Astrocyte of the spinal cord (primary cell): Measurements from ENCODE around the gene RASA1.

Experiments used
- DNase-seq: peaks from one replicate; pipeline ENCODE4 v3.0.0; 2011; ENCODE audit warnings: low read depth, low spot score
- H3K4me3 ChIP-seq: 2 replicates; pipeline ENCODE4 v1.5.1; 2011; ENCODE audit warnings: low read depth, mild to moderate bottlenecking, low read length, moderate library complexity
- CTCF ChIP-seq: IDR thresholded peaks from 2 replicates; pipeline ENCODE4 v1.5.1; 2012; ENCODE audit warnings: low read depth, mild to moderate bottlenecking, low read length, inconsistent platforms
- in situ Hi-C: cut with HindIII; loops from 2 replicates; pipeline ENCODE4 v1.10.0; 2017; ENCODE audit warnings: low sequenced_read_pairs

RASA1 gene

GRCh38 chr5:87403409-87403808, 135.7 kb downstream of the RASA1 start:
- no peak overlapping the region for H3K4me3 ChIP-seq
- no peak for DNase-seq
- in situ Hi-C loops = no loop called here
- no peak for TF ChIP-seq CTCF

GRCh38 chr5:87403899-87404298, 136.2 kb downstream of the RASA1 start:
- H3K4me3 ChIP-seq = no peak overlapping the region
- no peak for DNase-seq
- no peak for TF ChIP-seq CTCF
- in situ Hi-C loops = no loop called here

- no peak for TF ChIP-seq CTCF
- H3K4me3 ChIP-seq = no peak overlapping the region
- DNase-seq = no peak
- in situ Hi-C loops = no loop called here
Measured at GRCh38 chr5:87404359-87404758, 136.7 kb downstream of the RASA1 start.

- in situ Hi-C loops = no loop called here
Measured at GRCh38 chr5:87405472-87406155, 137.9 kb downstream of the RASA1 start.

GRCh38 chr5:87408204-87408603, 140.5 kb downstream of the RASA1 start:
- H3K4me3 ChIP-seq = no peak overlapping the region
- in situ Hi-C loops = no loop called here
- no peak for TF ChIP-seq CTCF
- no peak for DNase-seq

More at GRCh38 chr5:87405472-87406155, 137.9 kb downstream of the RASA1 start:
- DNase-seq = no peak
- no peak for TF ChIP-seq CTCF
- H3K4me3 ChIP-seq = no peak overlapping the region

GRCh38 chr5:87410931-87411330, 143.2 kb downstream of the RASA1 start:
- in situ Hi-C loops = no loop called here
- TF ChIP-seq CTCF = no peak
- peak overlapping the region; percentile 84 for H3K4me3 ChIP-seq
- peak; percentile 75 for DNase-seq

GRCh38 chr5:87411586-87411972, 143.9 kb downstream of the RASA1 start:
- no peak for TF ChIP-seq CTCF
- peak; percentile 38 for DNase-seq
- in situ Hi-C loops = no loop called here
- H3K4me3 ChIP-seq = peak overlapping the region; percentile 84
